ENCODE results near the gene ACTA2.

ACTA2 gene

GRCh38 chr10:88889559-88890337, 62.8 kb downstream of the ACTA2 start:
- no peak for DNase-seq

GRCh38 chr10:88888810-88889445, 63.6 kb downstream of the ACTA2 start:
- no peak for DNase-seq

- no peak for DNase-seq
Observed at GRCh38 chr10:88886557-88886956, 66.0 kb downstream of the ACTA2 start.

Data from hematopoietic multipotent progenitor cell treated with erythropoietin and hydrocortisone succinate and interleukin-3 and kit ligand, for 4 days (in vitro differentiated cells).